Esophagus (tissue), 2 donors: ENCODE measurements around the gene TRIM65. TPM values are rescaled to one million over a fixed set of nuclear protein-coding genes. Genes with fewer than 3 reads are reported as not detected.

Source experiments
- H3K27ac ChIP-seq, 2 donors: one replicate each; pipeline ENCODE4 v1.5.1; 2013; ENCODE audit warnings: low read depth in 2 of 2, mild to moderate bottlenecking in 2 of 2, inconsistent platforms in 1 of 2, low read length in 1 of 2, moderate library complexity in 1 of 2
- H3K27me3 ChIP-seq, 2 donors: one replicate each; pipeline ENCODE4 v1.6.1; 2013; ENCODE audit warnings: low read length in 2 of 2, control low read depth in 1 of 2, mild to moderate bottlenecking in 1 of 2; ENCODE audit not compliant: insufficient read depth in 2 of 2, control insufficient read depth in 1 of 2
- H3K36me3 ChIP-seq, 2 donors: one replicate each; pipeline ENCODE4 v1.6.1; 2013; ENCODE audit warnings: low read length in 1 of 2; ENCODE audit not compliant: control insufficient read depth in 2 of 2, insufficient read depth in 2 of 2
- H3K4me1 ChIP-seq, 2 donors: one replicate each; pipeline ENCODE4 v1.6.1; 2013; ENCODE audit warnings: low read length in 1 of 2; ENCODE audit not compliant: control insufficient read depth in 2 of 2, insufficient read depth in 2 of 2
- H3K4me3 ChIP-seq, 2 donors: one replicate each; pipeline ENCODE4 v1.5.1; 2013; ENCODE audit warnings: low read length in 2 of 2, mild to moderate bottlenecking in 2 of 2, low read depth in 1 of 2, moderate library complexity in 1 of 2
- H3K9me3 ChIP-seq, 2 donors: one replicate each; pipeline ENCODE4 v1.6.1; 2013; ENCODE audit warnings: mild to moderate bottlenecking in 2 of 2, low read depth in 1 of 2, low read length in 1 of 2, moderate library complexity in 1 of 2; ENCODE audit not compliant: control insufficient read depth in 2 of 2, insufficient read depth in 1 of 2
- WGBS, 2 donors: extraction: QIAGEN DNeasy Blood & Tissue Kit; methylation state at CpG; one replicate each; pipeline ENCODE4 v1.1.7; 2013; 5-methylcytosine and 5-hydroxymethylcytosine counted together
- polyA plus RNA-seq, 2 donors: library from polyadenylated mRNA; stranded (reverse); fragments of 200-250 nt; gene quantifications; one replicate each; pipeline ENCODE4 v1.2.3, GENCODE V29; 2013
- donor health status: healthy with polysubstance abuse.
- donor health status: Bipolar disorder and iron deficiency.

TRIM65 gene
- polyA plus RNA-seq, 2 donors: 9.8 to 19.8 TPM

- WGBS, 2 donors: 80 to 83% methylated on average over 25 of the region's 25 CpGs
- no peak overlapping the region for H3K4me3 ChIP-seq
- peaks cover 26 to 46% of the 10 kb centered on the region in 2 donors for H3K36me3 ChIP-seq
- no peaks in the 10 kb centered on the region for H3K9me3 ChIP-seq
- no peaks in the 10 kb centered on the region for H3K27me3 ChIP-seq
- peak overlapping the region; percentile 14 to 65 for H3K27ac ChIP-seq
- H3K4me1 ChIP-seq: peaks cover 0 to 31% of the 10 kb centered on the region in 2 donors
Observed at GRCh38 chr17:75847614-75848522, 48.9 kb downstream of the TRIM65 start.

GRCh38 chr17:75846692-75847613, 49.8 kb downstream of the TRIM65 start:
- H3K27me3 ChIP-seq: no peaks in the 10 kb centered on the region
- H3K9me3 ChIP-seq: no peaks in the 10 kb centered on the region
- WGBS, 2 donors: 80 to 81% methylated on average over 34 of the region's 34 CpGs
- H3K4me3 ChIP-seq: no peak overlapping the region
- H3K4me1 ChIP-seq: peaks cover 0 to 35% of the 10 kb centered on the region in 2 donors
- peak overlapping the region; percentile 20 to 96 for H3K27ac ChIP-seq
- H3K36me3 ChIP-seq: peaks cover 26 to 46% of the 10 kb centered on the region in 2 donors

- H3K4me1 ChIP-seq: peaks cover 0 to 35% of the 10 kb centered on the region in 2 donors
- H3K9me3 ChIP-seq: no peaks in the 10 kb centered on the region
- WGBS, 2 donors: 71 to 75% methylated on average over 20 to 22 of the region's 22 CpGs
- H3K27me3 ChIP-seq: no peaks in the 10 kb centered on the region
- peak overlapping the region; percentile 92 to 96 for H3K27ac ChIP-seq
- H3K36me3 ChIP-seq: peaks cover 23 to 42% of the 10 kb centered on the region in 2 donors
- H3K4me3 ChIP-seq: no peak overlapping the region
Observed at GRCh38 chr17:75845933-75846691, 50.6 kb downstream of the TRIM65 start.

- H3K36me3 ChIP-seq: peaks cover 18 to 39% of the 10 kb centered on the region in 2 donors
- no peaks in the 10 kb centered on the region for H3K27me3 ChIP-seq
- H3K4me1 ChIP-seq: peaks cover 0 to 35% of the 10 kb centered on the region in 2 donors
- 22% methylated on average over 21 of the region's 21 CpGs for WGBS, 2 donors
- no peaks in the 10 kb centered on the region for H3K9me3 ChIP-seq
- H3K27ac ChIP-seq: peak overlapping the region; percentile 96 to 99
- H3K4me3 ChIP-seq: no peak overlapping the region
Observed at GRCh38 chr17:75845058-75845711, 51.6 kb downstream of the TRIM65 start.

GRCh38 chr17:75844530-75845057, 52.2 kb downstream of the TRIM65 start:
- WGBS, 2 donors: 21 to 24% methylated on average over 12 to 14 of the region's 14 CpGs
- H3K36me3 ChIP-seq: peaks cover 18 to 41% of the 10 kb centered on the region in 2 donors
- H3K27me3 ChIP-seq: no peaks in the 10 kb centered on the region
- peak overlapping the region; percentile 96 to 99 for H3K27ac ChIP-seq
- no peaks in the 10 kb centered on the region for H3K9me3 ChIP-seq
- peak overlapping the region; percentile 40 to 48 for H3K4me3 ChIP-seq
- peaks cover 0 to 35% of the 10 kb centered on the region in 2 donors for H3K4me1 ChIP-seq

- no peaks in the 10 kb centered on the region for H3K9me3 ChIP-seq
- H3K27ac ChIP-seq: peak within 1 kb of the TSS; percentile 96 to 99
- peaks cover 12 to 36% of the 10 kb centered on the region in 2 donors for H3K36me3 ChIP-seq
- H3K4me3 ChIP-seq: peak within 1 kb of the TSS; percentile 40 to 48
- 53 to 59% methylated on average over 32 to 35 of the region's 35 CpGs for WGBS, 2 donors
- H3K4me1 ChIP-seq: peaks cover 0 to 35% of the 10 kb centered on the region in 2 donors
- H3K27me3 ChIP-seq: no peaks in the 10 kb centered on the region
Observed at GRCh38 chr17:75843577-75844529, 52.9 kb downstream of the TRIM65 start, which contains the start of gene UNC13D. UNC13D (minus strand) TSS chr17:75844404; CDS start chr17:75844337, 67 bp downstream.

GRCh38 chr17:75842963-75843576, 53.7 kb downstream of the TRIM65 start:
- Histone ChIP-seq H3K36me3 (peaks cover 10 to 29% of the 10 kb centered on the region in 2 donors), H3K27ac (peak overlapping the region; percentile 93 to 96), H3K9me3 (no peaks in the 10 kb centered on the region), H3K4me3 (peak overlapping the region; percentile 40 to 48), H3K4me1 (peaks cover 0 to 35% of the 10 kb centered on the region in 2 donors), H3K27me3 (no peaks in the 10 kb centered on the region)
- 75 to 78% methylated on average over 22 of the region's 22 CpGs for WGBS, 2 donors
